ENCODE data around the gene SNX2.

GRCh38 chr5:122789461-122790171, 14.7 kb downstream of the SNX2 start:
- no peak for TF ChIP-seq CTCF (IDR thresholded peaks at IDR 0.05)
- no peak for TF ChIP-seq EZH2 (IDR thresholded peaks at IDR 0.05; ENCODE audit: borderline replicate concordance, insufficient read depth, low read depth, low read length, poor library complexity, severe bottlenecking)

Measured in B cell (primary cell).